Spleen (tissue), 11 donors: Measurements from ENCODE around the gene TRAPPC4. TPM values are rescaled to one million over a fixed set of nuclear protein-coding genes. Genes with fewer than 3 reads are reported as not detected.
A peak's percentile ranks its signal among the peaks of the same experiment; 100 is the strongest.
"Not testable (repeated sequence)": the region's sequence is repeated elsewhere in the genome, so short reads cannot be mapped to it uniquely, and the experiment has no call there.

ENCODE experiments used
- DNase-seq: peaks from one replicate; pipeline ENCODE4 v3.0.0-alpha.2; 2020
- H3K27ac ChIP-seq, 8 donors: fragments of 200-600 bp; sonication (generic) in 7 of 8; 1 replicate in 4 of 8; 2 replicates in 4 of 8; pipeline versions ENCODE4 v1.5.0 to v1.8.0; 2016 to 2021; ENCODE audit warnings: inconsistent platforms in 4 of 8, mild to moderate bottlenecking in 4 of 8, moderate library complexity in 1 of 8
- H3K27me3 ChIP-seq, 7 donors: fragments of 200-600 bp; sonication (generic) in 6 of 7; replicated peaks in 1 of 7; 1 replicate in 4 of 7; 2 replicates in 3 of 7; pipeline versions ENCODE4 v1.5.0 to v1.8.0; 2016 to 2021; ENCODE audit warnings: inconsistent platforms in 3 of 7, mild to moderate bottlenecking in 1 of 7
- H3K36me3 ChIP-seq, 6 donors: fragments of 200-600 bp; sonication (generic) in 5 of 6; 1 replicate in 4 of 6; 2 replicates in 2 of 6; pipeline versions ENCODE4 v1.5.0 to v1.8.0; 2016 to 2021; ENCODE audit warnings: inconsistent platforms in 2 of 6
- H3K4me1 ChIP-seq, 6 donors: fragments of 200-600 bp; sonication (generic) in 5 of 6; 1 replicate in 3 of 6; 2 replicates in 3 of 6; pipeline versions ENCODE4 v1.5.0 to v1.8.0; 2016 to 2021; ENCODE audit warnings: inconsistent platforms in 3 of 6
- H3K4me3 ChIP-seq, 8 donors: fragments of 200-600 bp; sonication (generic) in 7 of 8; 1 replicate in 4 of 8; 2 replicates in 4 of 8; pipeline versions ENCODE4 v1.5.0 to v1.8.0; 2016 to 2021; ENCODE audit warnings: inconsistent platforms in 4 of 8, mild to moderate bottlenecking in 4 of 8, moderate library complexity in 2 of 8
- H3K9me3 ChIP-seq, 8 donors: fragments of 200-600 bp; sonication (generic) in 7 of 8; 1 replicate in 4 of 8; 2 replicates in 4 of 8; pipeline versions ENCODE4 v1.5.0 to v1.8.0; 2016 to 2021; ENCODE audit warnings: inconsistent platforms in 4 of 8
- CTCF ChIP-seq, 11 experiments: fragments of 200-600 bp in 7 of 11; fragments of 450-650 bp in 4 of 11; sonication (generic) in 4 of 11; IDR thresholded peaks in 8 of 11; conservative IDR thresholded peaks in 3 of 11; 1 replicate in 7 of 11; 2 replicates in 4 of 11; pipeline versions ENCODE4 v1.4.0 to v1.8.0; 2016 to 2021; ENCODE audit warnings: antibody characterized with exemption in 11 of 11, inconsistent platforms in 4 of 11, mild to moderate bottlenecking in 1 of 11
- POLR2A ChIP-seq, 3 donors: fragments of 450-650 bp; IDR thresholded peaks; one replicate each; pipeline ENCODE4 v1.5.1; 2017; ENCODE audit warnings: antibody characterized with exemption in 3 of 3, mild to moderate bottlenecking in 1 of 3
- POLR2AphosphoS5 ChIP-seq, 3 donors: sonication (generic); formaldehyde crosslinking; IDR thresholded peaks; one replicate each; pipeline ENCODE4 v1.5.1; 2017; ENCODE audit warnings: antibody characterized with exemption in 3 of 3
- WGBS, 5 donors: extraction: QIAGEN DNeasy Blood & Tissue Kit in 3 of 5; methylation state at CpG; one replicate each; pipeline versions ENCODE4 v1.1.5 to v1.1.7; 2013 to 2018; 5-methylcytosine and 5-hydroxymethylcytosine counted together
- intact Hi-C: fragments of 100-400 bp; cut with DNase I; formaldehyde crosslinking; loops from one replicate; pipeline ENCODE4 v1.15.0; 2023; ENCODE audit warnings: low total_unique reads
- polyA plus RNA-seq, 3 donors: library from polyadenylated mRNA; stranded (reverse); fragments of 200-250 nt; gene quantifications; one replicate each; pipeline ENCODE4 v1.2.1, GENCODE V29; 2013
- total RNA-seq, 7 donors: library from RNA; depleted of rRNA in 3 of 7; stranded (reverse); fragments of >200 nt in 3 of 7; fragmentation: NEBNext Ultra II Directional in 4 of 7; extraction: Animal tissue kit (Norgen Biotek cat#: 25700) in 4 of 7; gene quantifications; one replicate each; pipeline versions ENCODE4 v1.1.0 to v1.2.1, GENCODE V29; 2016 to 2021
- donor health status: healthy with polysubstance abuse.
- donor health status: DM: no; HTN: no; CAD: no; lungs with moderate emphysema.
- donor health status: DM: no; HTN: no; CAD: no.
- donor health status: Bipolar disorder and iron deficiency.
- donor health status: healthy.
- donor health status: DM: no; HTN: no; CAD: no.
- donor health status: DM: yes; HTN: yes; CAD: no.

Gene TRAPPC4
- total and polyA plus RNA-seq, 10 donors, result 33.1 to 61.8 (median 53.5) TPM

- TF ChIP-seq POLR2AphosphoS5 (IDR thresholded peaks at IDR 0.05) (peak in 1 of 3 donors; percentile 28), POLR2A (IDR thresholded peaks at IDR 0.05) (no peak)
- Histone ChIP-seq H3K36me3 (peaks cover 0 to 73% (median 62%) of the 10 kb centered on the region in 6 donors), H3K9me3 (no peaks in the 10 kb centered on the region), H3K27me3 (no peaks in the 10 kb centered on the region), H3K4me3 (no peak overlapping the region), H3K27ac (no peak overlapping the region), H3K4me1 (peaks cover 28 to 51% (median 39%) of the 10 kb centered on the region in 6 donors)
- no peak for DNase-seq
- intact Hi-C loops, result no loop called here
- WGBS, 5 donors, result 72 to 80% (median 77%) methylated on average over 8 of the region's 8 CpGs
Measured at GRCh38 chr11:119015054-119015611, 3.4 kb upstream of the TRAPPC4 start.

- WGBS, 5 donors, result 71 to 83% (median 77%) methylated on average over 14 of the region's 14 CpGs
Measured at GRCh38 chr11:119016216-119017009, 2.2 kb upstream of the TRAPPC4 start.

GRCh38 chr11:119017377-119017776 lies 1.2 kb upstream of the TRAPPC4 start:
- Histone ChIP-seq H3K27ac (peak overlapping the region; percentile 89 to 99 (median 98)), H3K4me1 (peaks cover 37 to 73% (median 56%) of the 10 kb centered on the region in 6 donors), H3K4me3 (peak overlapping the region; percentile 66 to 94 (median 89)), H3K36me3 (peaks cover 0 to 73% (median 53%) of the 10 kb centered on the region in 6 donors)
- peak; percentile 9 for DNase-seq
- H3K27me3 ChIP-seq, H3K9me3 ChIP-seq, intact Hi-C loops: not testable (repeated sequence)
- WGBS, 5 donors, result 1 to 4% (median 2%) methylated on average over 10 of the region's 10 CpGs

More at GRCh38 chr11:119016216-119017009, 2.2 kb upstream of the TRAPPC4 start:
- Histone ChIP-seq H3K36me3 (peaks cover 0 to 73% (median 54%) of the 10 kb centered on the region in 6 donors), H3K27ac (peak overlapping the region in 6 of 8 donors; percentile 94 to 99 (median 98)), H3K4me1 (peaks cover 37 to 64% (median 51%) of the 10 kb centered on the region in 6 donors), H3K27me3 (no peaks in the 10 kb centered on the region), H3K9me3 (no peaks in the 10 kb centered on the region), H3K4me3 (peak overlapping the region in 5 of 8 donors; percentile 86 to 93 (median 89))
- DNase-seq, result peak; percentile 34
- intact Hi-C loops, result no loop called here
- no peak for TF ChIP-seq POLR2AphosphoS5 (IDR thresholded peaks at IDR 0.05)
- TF ChIP-seq POLR2A (IDR thresholded peaks at IDR 0.05), result no peak
- TF ChIP-seq CTCF (IDR thresholded peaks at IDR 0.05 in 8 of 11, conservative IDR thresholded peaks at IDR 0.05 in 3 of 11), result no peak

- TF ChIP-seq POLR2A (IDR thresholded peaks at IDR 0.05), result no peak
- TF ChIP-seq CTCF (IDR thresholded peaks at IDR 0.05 in 8 of 11, conservative IDR thresholded peaks at IDR 0.05 in 3 of 11), result no peak
- no peak for TF ChIP-seq POLR2AphosphoS5 (IDR thresholded peaks at IDR 0.05)
- H3K36me3 ChIP-seq, result peaks cover 0 to 73% (median 53%) of the 10 kb centered on the region in 6 donors
Measured at GRCh38 chr11:119019996-119020395, 1.4 kb downstream of the TRAPPC4 start.

GRCh38 chr11:119021631-119022030 lies 3.1 kb downstream of the TRAPPC4 start:
- H3K9me3 ChIP-seq, result no peaks in the 10 kb centered on the region
- WGBS, 5 donors, result 90 to 95% (median 94%) methylated on average over 5 of the region's 5 CpGs
- no peaks in the 10 kb centered on the region for H3K27me3 ChIP-seq
- DNase-seq, result no peak
- H3K27ac ChIP-seq, result peak overlapping the region in 1 of 8 donors; percentile 8
- H3K36me3 ChIP-seq, result peaks cover 0 to 73% (median 46%) of the 10 kb centered on the region in 6 donors
- TF ChIP-seq POLR2A (IDR thresholded peaks at IDR 0.05) (no peak), CTCF (IDR thresholded peaks at IDR 0.05 in 8 of 11, conservative IDR thresholded peaks at IDR 0.05 in 3 of 11) (no peak), POLR2AphosphoS5 (IDR thresholded peaks at IDR 0.05) (no peak)
- peak overlapping the region in 1 of 8 donors; percentile 3 for H3K4me3 ChIP-seq
- peaks cover 27 to 81% (median 58%) of the 10 kb centered on the region in 6 donors for H3K4me1 ChIP-seq
- intact Hi-C loops, result no loop called here

More at GRCh38 chr11:119019996-119020395, 1.4 kb downstream of the TRAPPC4 start:
- Histone ChIP-seq H3K27me3 (no peaks in the 10 kb centered on the region), H3K27ac (peak overlapping the region in 3 of 8 donors; percentile 94 to 99 (median 98)), H3K4me1 (peaks cover 40 to 88% (median 67%) of the 10 kb centered on the region in 6 donors), H3K9me3 (no peaks in the 10 kb centered on the region), H3K4me3 (peak overlapping the region; percentile 66 to 94 (median 89))
- 42 to 73% (median 63%) methylated on average over 2 of the region's 2 CpGs for WGBS, 5 donors
- DNase-seq, result no peak
- intact Hi-C loops, result no loop called here
